SK-N-SH treated with all-trans-retinoic acid at 6 μM for 48 hours (cell line): Measurements from ENCODE around the gene SUOX.

ENCODE experiments used
- ATAC-seq: fragments of 200-7000 bp; cut with Tn5 transposase; 3 replicates; pipeline ENCODE4 v1.9.1; 2020; ENCODE audit warnings: mild to moderate bottlenecking, moderate library complexity
- ARNTL ChIP-seq: fragments of 450-650 bp; formaldehyde crosslinking; IDR thresholded peaks from 2 replicates; pipeline ENCODE4 v1.5.0; 2020; ENCODE audit warnings: low read depth, mild to moderate bottlenecking, moderate library complexity, borderline replicate concordance
- BACH2 ChIP-seq: fragments of 250-450 bp; sonication (Bioruptor Pico); IDR thresholded peaks from 2 replicates; pipeline ENCODE4 v1.9.0; 2021; ENCODE audit warnings: mild to moderate bottlenecking, borderline replicate concordance
- CSDC2 ChIP-seq: fragments of 250-450 bp; sonication (Bioruptor Pico); IDR thresholded peaks from 2 replicates; pipeline ENCODE4 v1.5.0; 2020; ENCODE audit warnings: mild to moderate bottlenecking, moderate library complexity
- ESRRG ChIP-seq: fragments of 250-450 bp; sonication (Bioruptor Pico); IDR thresholded peaks from 2 replicates; pipeline ENCODE4 v1.6.1; 2021; ENCODE audit warnings: mild to moderate bottlenecking
- GLIS3 ChIP-seq: fragments of 250-450 bp; sonication (Bioruptor Pico); IDR thresholded peaks from 2 replicates; pipeline ENCODE4 v1.5.0; 2020; ENCODE audit warnings: mild to moderate bottlenecking, moderate library complexity
- ISL1 ChIP-seq: fragments of 250-450 bp; sonication (Bioruptor Pico); IDR thresholded peaks from 2 replicates; pipeline ENCODE4 v2.1.2; 2022; ENCODE audit warnings: mild to moderate bottlenecking, moderate library complexity
- OSR1 ChIP-seq: fragments of 250-450 bp; sonication (Bioruptor Pico); IDR thresholded peaks from 2 replicates; pipeline ENCODE4 v1.8.0; 2022; ENCODE audit warnings: moderate library complexity, mild to moderate bottlenecking, inconsistent platforms
- PPARA ChIP-seq: fragments of 250-450 bp; sonication (Bioruptor Pico); IDR thresholded peaks from 2 replicates; pipeline ENCODE4 v1.5.0; 2020; ENCODE audit warnings: mild to moderate bottlenecking, borderline replicate concordance
- RARB ChIP-seq: fragments of 250-450 bp; sonication (Bioruptor Pico); IDR thresholded peaks from 2 replicates; pipeline ENCODE4 v1.8.0; 2021; ENCODE audit warnings: mild to moderate bottlenecking, moderate library complexity
- SNAI2 ChIP-seq: fragments of 250-450 bp; sonication (Bioruptor Pico); IDR thresholded peaks from 2 replicates; pipeline ENCODE4 v1.5.0; 2020; ENCODE audit warnings: mild to moderate bottlenecking, moderate library complexity
- TCF4 ChIP-seq: fragments of 250-450 bp; sonication (Bioruptor Pico); IDR thresholded peaks from 2 replicates; pipeline ENCODE4 v1.8.0; 2021; ENCODE audit warnings: mild to moderate bottlenecking, moderate library complexity, borderline replicate concordance
- TOX ChIP-seq: fragments of 250-450 bp; sonication (Bioruptor Pico); IDR thresholded peaks from 2 replicates; pipeline ENCODE4 v1.8.0; 2021; ENCODE audit warnings: mild to moderate bottlenecking, moderate library complexity, borderline replicate concordance
- ZC3H10 ChIP-seq: fragments of 250-450 bp; sonication (Bioruptor Pico); IDR thresholded peaks from 2 replicates; pipeline ENCODE4 v1.5.1; 2021; ENCODE audit warnings: mild to moderate bottlenecking, moderate library complexity
- ZFP3 ChIP-seq: fragments of 250-450 bp; sonication (Bioruptor Pico); IDR thresholded peaks from 2 replicates; pipeline ENCODE4 v1.5.0; 2020; ENCODE audit warnings: mild to moderate bottlenecking, moderate library complexity
- ZFP30 ChIP-seq: fragments of 450-650 bp; formaldehyde crosslinking; IDR thresholded peaks from 2 replicates; pipeline ENCODE4 v1.5.0; 2022; ENCODE audit warnings: mild to moderate bottlenecking, moderate library complexity
- ZNF8 ChIP-seq: fragments of 450-650 bp; formaldehyde crosslinking; IDR thresholded peaks from 2 replicates; pipeline ENCODE4 v1.5.0; 2020; ENCODE audit warnings: mild to moderate bottlenecking, moderate library complexity
- TF ChIP-seq, protein P1 (sequence below): fragments of 250-450 bp; sonication (Bioruptor Pico); IDR thresholded peaks from 2 replicates; pipeline ENCODE4 v1.5.0; 2020; ENCODE audit warnings: mild to moderate bottlenecking, moderate library complexity
- TF ChIP-seq, protein P2 (sequence below): fragments of 250-450 bp; sonication (Bioruptor Pico); IDR thresholded peaks from 2 replicates; pipeline ENCODE4 v1.5.1; 2021; ENCODE audit warnings: mild to moderate bottlenecking, moderate library complexity
- TF ChIP-seq, protein P3 (sequence below): fragments of 250-450 bp; sonication (Bioruptor Pico); IDR thresholded peaks from 2 replicates; pipeline ENCODE4 v1.8.0; 2020; ENCODE audit warnings: mild to moderate bottlenecking, moderate library complexity, borderline replicate concordance
- TF ChIP-seq, protein P4 (sequence below): fragments of 250-450 bp; sonication (Bioruptor Pico); IDR thresholded peaks from 2 replicates; pipeline ENCODE4 v1.5.1; 2020; ENCODE audit warnings: low read depth, mild to moderate bottlenecking, moderate library complexity
- TF ChIP-seq, protein P5 (sequence below): fragments of 250-450 bp; sonication (Bioruptor Pico); IDR thresholded peaks from 2 replicates; pipeline ENCODE4 v1.8.0; 2021; ENCODE audit warnings: low read depth, mild to moderate bottlenecking, moderate library complexity, borderline replicate concordance

Gene SUOX

DNA sequence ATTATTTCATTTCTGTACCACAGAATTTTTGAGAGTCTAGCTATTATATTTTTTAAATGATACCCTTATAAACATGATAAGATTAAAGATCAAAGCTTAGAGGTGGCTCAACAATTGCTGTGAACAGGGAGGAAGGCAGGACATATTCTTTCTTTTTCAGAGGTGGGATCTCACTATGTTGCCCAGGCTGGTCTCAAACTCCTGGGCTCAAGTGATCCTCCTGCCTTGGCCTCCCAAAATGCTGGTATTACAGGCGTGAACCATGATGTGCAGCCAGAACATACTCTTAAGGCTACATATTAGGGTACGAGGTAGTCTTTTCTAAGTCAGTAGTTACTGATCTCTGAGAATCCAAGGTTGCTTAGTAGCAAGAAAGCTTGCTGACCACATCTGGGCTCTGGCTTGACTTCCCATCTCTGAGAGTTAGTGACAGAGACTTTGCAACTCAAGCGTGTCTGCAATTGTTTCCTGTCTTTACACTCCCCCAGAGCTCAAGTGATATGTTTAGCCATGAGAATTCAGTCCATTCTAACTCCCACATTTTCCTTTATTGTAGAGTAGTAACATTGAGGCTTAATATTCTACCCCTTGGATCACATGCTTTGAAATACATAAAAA lies 14.6 kb upstream of the SUOX start:
- no peak for ATAC-seq
- TF ChIP-seq TCF4 = no peak
- TF ChIP-seq, protein P1, sequence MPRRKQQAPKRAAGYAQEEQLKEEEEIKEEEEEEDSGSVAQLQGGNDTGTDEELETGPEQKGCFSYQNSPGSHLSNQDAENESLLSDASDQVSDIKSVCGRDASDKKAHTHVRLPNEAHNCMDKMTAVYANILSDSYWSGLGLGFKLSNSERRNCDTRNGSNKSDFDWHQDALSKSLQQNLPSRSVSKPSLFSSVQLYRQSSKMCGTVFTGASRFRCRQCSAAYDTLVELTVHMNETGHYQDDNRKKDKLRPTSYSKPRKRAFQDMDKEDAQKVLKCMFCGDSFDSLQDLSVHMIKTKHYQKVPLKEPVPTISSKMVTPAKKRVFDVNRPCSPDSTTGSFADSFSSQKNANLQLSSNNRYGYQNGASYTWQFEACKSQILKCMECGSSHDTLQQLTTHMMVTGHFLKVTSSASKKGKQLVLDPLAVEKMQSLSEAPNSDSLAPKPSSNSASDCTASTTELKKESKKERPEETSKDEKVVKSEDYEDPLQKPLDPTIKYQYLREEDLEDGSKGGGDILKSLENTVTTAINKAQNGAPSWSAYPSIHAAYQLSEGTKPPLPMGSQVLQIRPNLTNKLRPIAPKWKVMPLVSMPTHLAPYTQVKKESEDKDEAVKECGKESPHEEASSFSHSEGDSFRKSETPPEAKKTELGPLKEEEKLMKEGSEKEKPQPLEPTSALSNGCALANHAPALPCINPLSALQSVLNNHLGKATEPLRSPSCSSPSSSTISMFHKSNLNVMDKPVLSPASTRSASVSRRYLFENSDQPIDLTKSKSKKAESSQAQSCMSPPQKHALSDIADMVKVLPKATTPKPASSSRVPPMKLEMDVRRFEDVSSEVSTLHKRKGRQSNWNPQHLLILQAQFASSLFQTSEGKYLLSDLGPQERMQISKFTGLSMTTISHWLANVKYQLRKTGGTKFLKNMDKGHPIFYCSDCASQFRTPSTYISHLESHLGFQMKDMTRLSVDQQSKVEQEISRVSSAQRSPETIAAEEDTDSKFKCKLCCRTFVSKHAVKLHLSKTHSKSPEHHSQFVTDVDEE = no peak
- TF ChIP-seq ARNTL (CRISPR knock-in tag) = no peak
- TF ChIP-seq ESRRG (CRISPR knock-in tag) = no peak
- no peak for TF ChIP-seq RARB (CRISPR knock-in tag)
- no peak for TF ChIP-seq PPARA (CRISPR knock-in tag)
- TF ChIP-seq ZNF8 (CRISPR knock-in tag) = no peak
- no peak for TF ChIP-seq BACH2 (CRISPR knock-in tag)
- TF ChIP-seq TOX (CRISPR knock-in tag) = no peak
- TF ChIP-seq, protein P2, sequence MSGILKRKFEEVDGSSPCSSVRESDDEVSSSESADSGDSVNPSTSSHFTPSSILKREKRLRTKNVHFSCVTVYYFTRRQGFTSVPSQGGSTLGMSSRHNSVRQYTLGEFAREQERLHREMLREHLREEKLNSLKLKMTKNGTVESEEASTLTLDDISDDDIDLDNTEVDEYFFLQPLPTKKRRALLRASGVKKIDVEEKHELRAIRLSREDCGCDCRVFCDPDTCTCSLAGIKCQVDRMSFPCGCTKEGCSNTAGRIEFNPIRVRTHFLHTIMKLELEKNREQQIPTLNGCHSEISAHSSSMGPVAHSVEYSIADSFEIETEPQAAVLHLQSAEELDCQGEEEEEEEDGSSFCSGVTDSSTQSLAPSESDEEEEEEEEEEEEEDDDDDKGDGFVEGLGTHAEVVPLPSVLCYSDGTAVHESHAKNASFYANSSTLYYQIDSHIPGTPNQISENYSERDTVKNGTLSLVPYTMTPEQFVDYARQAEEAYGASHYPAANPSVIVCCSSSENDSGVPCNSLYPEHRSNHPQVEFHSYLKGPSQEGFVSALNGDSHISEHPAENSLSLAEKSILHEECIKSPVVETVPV = no peak
- TF ChIP-seq ZC3H10 = no peak
- TF ChIP-seq ISL1 (CRISPR knock-in tag) = no peak
- TF ChIP-seq OSR1 (CRISPR knock-in tag) = no peak
- TF ChIP-seq ZFP30 (CRISPR knock-in tag) = no peak
- TF ChIP-seq GLIS3 (CRISPR knock-in tag) = no peak
- no peak for TF ChIP-seq CSDC2 (CRISPR knock-in tag)
- no peak for TF ChIP-seq SNAI2 (CRISPR knock-in tag)

DNA sequence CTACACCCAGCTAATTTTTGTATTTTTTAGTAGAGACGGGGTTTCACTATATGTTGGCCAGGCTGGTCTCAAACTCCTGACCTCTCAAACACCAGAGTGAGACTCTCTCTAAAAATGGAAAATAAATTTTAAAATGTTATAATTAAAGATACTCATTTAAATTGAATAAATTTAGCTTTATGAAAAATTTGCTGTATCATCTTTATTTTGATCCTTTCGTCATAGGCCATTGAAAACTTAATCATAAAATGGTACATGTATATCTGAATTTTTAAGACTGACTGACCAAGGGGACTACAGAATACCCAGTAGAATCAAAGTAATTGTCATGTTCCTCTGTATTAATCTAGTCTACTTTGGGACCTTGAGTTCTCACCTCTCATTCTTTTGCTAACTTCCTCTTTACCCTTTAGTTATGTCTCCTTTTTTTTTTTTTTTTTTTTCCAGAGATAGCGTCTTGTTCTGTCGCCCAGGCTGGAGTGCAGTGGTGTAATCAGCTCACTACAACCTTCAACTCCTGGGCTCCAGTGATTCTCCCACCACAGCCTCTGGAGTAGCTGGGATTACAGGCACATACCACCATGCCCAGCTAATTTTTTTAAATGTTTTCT lies 13.7 kb upstream of the SUOX start:
- no peak for TF ChIP-seq ZC3H10
- TF ChIP-seq PPARA (CRISPR knock-in tag) = no peak
- no peak for TF ChIP-seq BACH2 (CRISPR knock-in tag)
- no peak for TF ChIP-seq ZFP30 (CRISPR knock-in tag)
- no peak for TF ChIP-seq ESRRG (CRISPR knock-in tag)
- TF ChIP-seq, protein P1 = no peak
- TF ChIP-seq, protein P3, sequence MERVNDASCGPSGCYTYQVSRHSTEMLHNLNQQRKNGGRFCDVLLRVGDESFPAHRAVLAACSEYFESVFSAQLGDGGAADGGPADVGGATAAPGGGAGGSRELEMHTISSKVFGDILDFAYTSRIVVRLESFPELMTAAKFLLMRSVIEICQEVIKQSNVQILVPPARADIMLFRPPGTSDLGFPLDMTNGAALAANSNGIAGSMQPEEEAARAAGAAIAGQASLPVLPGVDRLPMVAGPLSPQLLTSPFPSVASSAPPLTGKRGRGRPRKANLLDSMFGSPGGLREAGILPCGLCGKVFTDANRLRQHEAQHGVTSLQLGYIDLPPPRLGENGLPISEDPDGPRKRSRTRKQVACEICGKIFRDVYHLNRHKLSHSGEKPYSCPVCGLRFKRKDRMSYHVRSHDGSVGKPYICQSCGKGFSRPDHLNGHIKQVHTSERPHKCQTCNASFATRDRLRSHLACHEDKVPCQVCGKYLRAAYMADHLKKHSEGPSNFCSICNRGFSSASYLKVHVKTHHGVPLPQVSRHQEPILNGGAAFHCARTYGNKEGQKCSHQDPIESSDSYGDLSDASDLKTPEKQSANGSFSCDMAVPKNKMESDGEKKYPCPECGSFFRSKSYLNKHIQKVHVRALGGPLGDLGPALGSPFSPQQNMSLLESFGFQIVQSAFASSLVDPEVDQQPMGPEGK (CRISPR knock-in tag) = no peak
- TF ChIP-seq TOX (CRISPR knock-in tag) = no peak
- TF ChIP-seq, protein P2 = no peak
- no peak for TF ChIP-seq ZFP3 (CRISPR knock-in tag)
- no peak for TF ChIP-seq RARB (CRISPR knock-in tag)
- no peak for TF ChIP-seq TCF4
- TF ChIP-seq OSR1 (CRISPR knock-in tag) = no peak
- no peak for TF ChIP-seq CSDC2 (CRISPR knock-in tag)
- TF ChIP-seq, protein P4, sequence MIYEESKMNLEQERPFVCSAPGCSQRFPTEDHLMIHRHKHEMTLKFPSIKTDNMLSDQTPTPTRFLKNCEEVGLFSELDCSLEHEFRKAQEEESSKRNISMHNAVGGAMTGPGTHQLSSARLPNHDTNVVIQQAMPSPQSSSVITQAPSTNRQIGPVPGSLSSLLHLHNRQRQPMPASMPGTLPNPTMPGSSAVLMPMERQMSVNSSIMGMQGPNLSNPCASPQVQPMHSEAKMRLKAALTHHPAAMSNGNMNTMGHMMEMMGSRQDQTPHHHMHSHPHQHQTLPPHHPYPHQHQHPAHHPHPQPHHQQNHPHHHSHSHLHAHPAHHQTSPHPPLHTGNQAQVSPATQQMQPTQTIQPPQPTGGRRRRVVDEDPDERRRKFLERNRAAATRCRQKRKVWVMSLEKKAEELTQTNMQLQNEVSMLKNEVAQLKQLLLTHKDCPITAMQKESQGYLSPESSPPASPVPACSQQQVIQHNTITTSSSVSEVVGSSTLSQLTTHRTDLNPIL (CRISPR knock-in tag) = no peak
- no peak for TF ChIP-seq ISL1 (CRISPR knock-in tag)
- TF ChIP-seq SNAI2 (CRISPR knock-in tag) = no peak
- TF ChIP-seq, protein P5, sequence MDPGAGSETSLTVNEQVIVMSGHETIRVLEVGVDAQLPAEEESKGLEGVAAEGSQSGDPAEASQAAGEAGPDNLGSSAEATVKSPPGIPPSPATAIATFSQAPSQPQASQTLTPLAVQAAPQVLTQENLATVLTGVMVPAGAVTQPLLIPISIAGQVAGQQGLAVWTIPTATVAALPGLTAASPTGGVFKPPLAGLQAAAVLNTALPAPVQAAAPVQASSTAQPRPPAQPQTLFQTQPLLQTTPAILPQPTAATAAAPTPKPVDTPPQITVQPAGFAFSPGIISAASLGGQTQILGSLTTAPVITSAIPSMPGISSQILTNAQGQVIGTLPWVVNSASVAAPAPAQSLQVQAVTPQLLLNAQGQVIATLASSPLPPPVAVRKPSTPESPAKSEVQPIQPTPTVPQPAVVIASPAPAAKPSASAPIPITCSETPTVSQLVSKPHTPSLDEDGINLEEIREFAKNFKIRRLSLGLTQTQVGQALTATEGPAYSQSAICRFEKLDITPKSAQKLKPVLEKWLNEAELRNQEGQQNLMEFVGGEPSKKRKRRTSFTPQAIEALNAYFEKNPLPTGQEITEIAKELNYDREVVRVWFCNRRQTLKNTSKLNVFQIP = no peak

More for the DNA sequence above, 13.7 kb upstream of the SUOX start:
- no peak for ATAC-seq
